Measurements from ENCODE around the gene ALDH1L1. TPM values are rescaled to one million over a fixed set of nuclear protein-coding genes. Genes with fewer than 3 reads are reported as not detected.

ALDH1L1 gene
- total RNA-seq, 1 donor from 2014 or later = 0.49 TPM

- no peaks in the 10 kb centered on the region for H3K27me3 Mint-ChIP-seq (ENCODE audit: low read depth)
- H3K4me1 Mint-ChIP-seq = peaks cover 14% of the 10 kb centered on the region
- H3K4me3 Mint-ChIP-seq = no peak overlapping the region
- no peak overlapping the region for H3K27ac Mint-ChIP-seq (ENCODE audit: unreplicated experiment)
- H3K36me3 Mint-ChIP-seq (ENCODE audit: low read depth) = peaks cover 2% of the 10 kb centered on the region
- TF ChIP-seq, protein P1, sequence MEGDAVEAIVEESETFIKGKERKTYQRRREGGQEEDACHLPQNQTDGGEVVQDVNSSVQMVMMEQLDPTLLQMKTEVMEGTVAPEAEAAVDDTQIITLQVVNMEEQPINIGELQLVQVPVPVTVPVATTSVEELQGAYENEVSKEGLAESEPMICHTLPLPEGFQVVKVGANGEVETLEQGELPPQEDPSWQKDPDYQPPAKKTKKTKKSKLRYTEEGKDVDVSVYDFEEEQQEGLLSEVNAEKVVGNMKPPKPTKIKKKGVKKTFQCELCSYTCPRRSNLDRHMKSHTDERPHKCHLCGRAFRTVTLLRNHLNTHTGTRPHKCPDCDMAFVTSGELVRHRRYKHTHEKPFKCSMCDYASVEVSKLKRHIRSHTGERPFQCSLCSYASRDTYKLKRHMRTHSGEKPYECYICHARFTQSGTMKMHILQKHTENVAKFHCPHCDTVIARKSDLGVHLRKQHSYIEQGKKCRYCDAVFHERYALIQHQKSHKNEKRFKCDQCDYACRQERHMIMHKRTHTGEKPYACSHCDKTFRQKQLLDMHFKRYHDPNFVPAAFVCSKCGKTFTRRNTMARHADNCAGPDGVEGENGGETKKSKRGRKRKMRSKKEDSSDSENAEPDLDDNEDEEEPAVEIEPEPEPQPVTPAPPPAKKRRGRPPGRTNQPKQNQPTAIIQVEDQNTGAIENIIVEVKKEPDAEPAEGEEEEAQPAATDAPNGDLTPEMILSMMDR (conservative IDR thresholded peaks at IDR 0.05) = no peak
- H3K9me3 Mint-ChIP-seq = peaks cover 9% of the 10 kb centered on the region
- no peak for DNase-seq (ENCODE audit: low read depth, low spot score)
Observed at GRCh38 chr3:126201168-126201567, 20.8 kb upstream of the ALDH1L1 start.

DNA sequence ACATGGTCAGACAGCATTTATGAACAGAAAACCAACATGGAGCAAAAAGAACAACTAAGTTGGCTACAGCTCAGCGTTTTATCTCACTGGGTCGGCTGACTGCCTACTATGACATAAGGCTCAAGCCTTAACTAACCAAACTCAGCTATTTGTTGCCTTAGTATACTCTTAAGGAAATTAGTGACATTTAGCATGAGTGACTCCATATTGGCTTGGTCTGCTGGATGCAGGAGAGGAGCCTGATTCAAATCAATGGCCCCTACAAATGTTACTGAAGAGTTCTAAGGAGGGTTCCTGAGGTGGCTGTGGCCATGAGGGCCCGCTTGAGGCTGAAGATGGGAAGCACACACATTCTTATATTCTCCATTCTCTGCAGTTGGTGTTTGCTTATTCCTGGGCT lies 20.1 kb upstream of the ALDH1L1 start:
- H3K27me3 Mint-ChIP-seq (ENCODE audit: low read depth) = no peaks in the 10 kb centered on the region
- TF ChIP-seq, protein P1 (conservative IDR thresholded peaks at IDR 0.05) = no peak
- H3K4me3 Mint-ChIP-seq = no peak overlapping the region
- H3K4me1 Mint-ChIP-seq = peaks cover 14% of the 10 kb centered on the region
- no peak for DNase-seq (ENCODE audit: low read depth, low spot score)
- peaks cover 2% of the 10 kb centered on the region for H3K36me3 Mint-ChIP-seq (ENCODE audit: low read depth)
- H3K27ac Mint-ChIP-seq (ENCODE audit: unreplicated experiment) = no peak overlapping the region
- H3K9me3 Mint-ChIP-seq = peaks cover 9% of the 10 kb centered on the region

- no peak overlapping the region for H3K4me3 Mint-ChIP-seq
- no peak for DNase-seq (ENCODE audit: low read depth, low spot score)
- H3K9me3 Mint-ChIP-seq = peaks cover 15% of the 10 kb centered on the region
- TF ChIP-seq, protein P1 (conservative IDR thresholded peaks at IDR 0.05) = no peak
- H3K27ac Mint-ChIP-seq (ENCODE audit: unreplicated experiment) = no peak overlapping the region
- H3K27me3 Mint-ChIP-seq (ENCODE audit: low read depth) = no peaks in the 10 kb centered on the region
- H3K36me3 Mint-ChIP-seq (ENCODE audit: low read depth) = peaks cover 9% of the 10 kb centered on the region
- peaks cover 14% of the 10 kb centered on the region for H3K4me1 Mint-ChIP-seq
Observed at GRCh38 chr3:126199256-126199655, 18.9 kb upstream of the ALDH1L1 start.

DNA sequence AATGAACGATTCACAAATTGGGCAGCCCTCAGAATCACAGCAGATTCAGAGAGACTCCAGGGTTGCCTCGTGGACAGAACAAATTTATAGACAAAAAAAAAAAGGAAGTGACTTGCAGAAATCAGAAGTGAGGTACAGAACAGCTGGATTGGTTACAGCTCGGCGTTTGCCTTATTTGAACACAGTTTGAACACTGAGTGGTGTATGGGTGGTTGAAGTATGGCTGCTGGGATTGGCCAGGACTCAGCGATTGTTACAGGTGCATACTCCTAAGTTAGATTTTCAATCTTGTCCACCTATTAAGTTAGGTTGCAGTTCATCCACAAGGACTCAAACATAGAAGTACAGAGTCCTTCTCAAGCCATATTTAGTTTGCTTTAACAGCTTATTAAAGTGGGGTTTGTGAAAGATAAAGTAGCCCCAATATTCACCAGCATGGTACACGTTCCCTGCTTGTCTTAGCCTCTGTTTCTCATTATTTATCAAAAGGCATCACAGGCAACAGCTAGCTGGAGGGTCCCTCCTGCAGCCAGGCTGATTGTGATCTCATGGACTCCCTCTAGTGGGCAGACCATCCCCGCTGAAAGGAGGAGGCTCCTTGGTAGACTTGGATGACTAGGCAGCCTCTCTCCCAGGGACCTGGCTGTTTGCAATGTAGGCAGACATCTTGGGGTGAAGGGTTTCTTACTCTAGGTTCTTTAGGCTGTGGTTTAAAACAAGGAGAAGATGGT lies 17.6 kb upstream of the ALDH1L1 start:
- peaks cover 11% of the 10 kb centered on the region for H3K4me1 Mint-ChIP-seq
- TF ChIP-seq, protein P1 (conservative IDR thresholded peaks at IDR 0.05) = peak; percentile 73
- H3K27ac Mint-ChIP-seq (ENCODE audit: unreplicated experiment) = no peak overlapping the region
- H3K27me3 Mint-ChIP-seq (ENCODE audit: low read depth) = no peaks in the 10 kb centered on the region
- peaks cover 15% of the 10 kb centered on the region for H3K9me3 Mint-ChIP-seq
- peak; percentile 61 for DNase-seq (ENCODE audit: low read depth, low spot score)
- H3K36me3 Mint-ChIP-seq (ENCODE audit: low read depth) = peaks cover 9% of the 10 kb centered on the region
- H3K4me3 Mint-ChIP-seq = no peak overlapping the region

- Mint-ChIP-seq H3K4me1 (peaks cover 4% of the 10 kb centered on the region), H3K27ac (ENCODE audit: unreplicated experiment) (no peak overlapping the region), H3K27me3 (ENCODE audit: low read depth) (no peaks in the 10 kb centered on the region), H3K4me3 (no peak overlapping the region), H3K9me3 (peaks cover 18% of the 10 kb centered on the region), H3K36me3 (ENCODE audit: low read depth) (peaks cover 12% of the 10 kb centered on the region)
- DNase-seq (ENCODE audit: low read depth, low spot score) = no peak
- TF ChIP-seq, protein P1 (conservative IDR thresholded peaks at IDR 0.05) = no peak
Observed at GRCh38 chr3:126197343-126197742, 17.0 kb upstream of the ALDH1L1 start.
